ENCODE results near the gene ARID3A.
"Not testable (repeated sequence)": the region's sequence is repeated elsewhere in the genome, so short reads cannot be mapped to it uniquely, and the experiment has no call there.

ARID3A gene

DNA sequence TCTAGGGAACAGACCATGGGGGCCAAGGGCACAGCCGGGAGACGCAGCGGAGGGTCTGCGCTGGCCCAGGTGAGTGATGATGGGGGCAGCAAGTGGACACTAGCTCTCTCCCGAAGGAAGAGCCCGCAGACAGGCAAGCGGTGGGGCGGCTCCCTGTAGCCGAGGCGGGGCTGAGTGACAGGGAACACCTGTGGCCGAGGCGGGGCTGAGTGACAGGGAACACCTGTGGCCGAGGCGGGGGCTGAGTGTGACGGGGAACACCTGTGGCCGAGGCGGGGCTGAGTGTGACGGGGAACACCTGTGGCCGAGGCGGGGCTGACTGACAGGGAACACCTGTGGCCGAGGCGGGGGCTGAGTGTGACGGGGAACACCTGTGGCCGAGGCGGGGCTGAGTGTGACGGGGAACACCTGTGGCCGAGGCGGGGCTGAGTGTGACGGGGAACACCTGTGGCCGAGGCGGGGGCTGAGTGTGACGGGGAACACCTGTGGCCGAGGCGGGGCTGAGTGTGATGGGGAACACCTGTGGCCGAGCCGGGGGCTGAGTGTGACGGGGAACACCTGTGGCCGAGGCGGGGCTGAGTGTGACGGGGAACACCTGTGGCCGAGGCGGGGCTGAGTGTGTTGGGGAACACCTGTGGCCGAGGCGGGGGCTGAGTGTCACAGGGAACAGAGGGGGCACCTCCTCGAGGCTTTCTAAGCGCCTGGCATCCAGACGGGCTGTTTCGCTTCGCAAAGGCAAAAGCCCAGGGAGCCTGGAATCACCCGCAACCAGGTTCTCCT, 34.2 kb upstream of the ARID3A start:
- not testable (repeated sequence) for DNase-seq

DNA sequence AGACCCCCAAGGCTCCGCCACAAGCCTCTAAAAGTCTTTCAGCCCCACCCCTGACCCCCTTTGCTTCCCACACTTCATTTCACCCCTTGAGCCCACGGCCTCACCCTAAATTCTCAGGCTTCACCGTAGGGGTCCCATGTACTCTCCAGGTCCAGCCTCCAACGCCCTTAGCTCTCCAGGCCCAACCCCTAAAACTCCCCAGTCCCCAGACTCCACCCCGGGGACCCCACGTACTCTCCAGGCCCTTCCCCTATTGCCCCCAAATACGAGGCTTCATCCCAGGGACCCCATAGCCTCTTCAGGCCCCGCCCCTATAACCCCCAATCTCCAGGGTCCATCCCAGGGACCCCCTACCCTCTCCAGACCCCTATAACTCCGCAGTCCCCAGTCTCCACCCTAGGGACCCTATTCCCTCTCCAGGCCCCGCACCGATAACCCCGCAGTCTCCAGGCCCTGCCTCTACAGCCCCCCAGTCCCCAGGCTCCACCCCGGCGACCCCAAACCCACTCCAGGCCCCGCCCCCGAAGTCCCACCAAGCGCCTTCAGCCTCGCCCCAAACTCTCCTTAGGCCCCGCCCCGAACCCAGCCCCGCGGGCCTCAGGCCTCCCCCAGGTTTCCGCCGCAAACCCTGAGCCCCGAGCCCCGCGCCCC, 33.5 kb upstream of the ARID3A start:
- DNase-seq = no peak

DNA sequence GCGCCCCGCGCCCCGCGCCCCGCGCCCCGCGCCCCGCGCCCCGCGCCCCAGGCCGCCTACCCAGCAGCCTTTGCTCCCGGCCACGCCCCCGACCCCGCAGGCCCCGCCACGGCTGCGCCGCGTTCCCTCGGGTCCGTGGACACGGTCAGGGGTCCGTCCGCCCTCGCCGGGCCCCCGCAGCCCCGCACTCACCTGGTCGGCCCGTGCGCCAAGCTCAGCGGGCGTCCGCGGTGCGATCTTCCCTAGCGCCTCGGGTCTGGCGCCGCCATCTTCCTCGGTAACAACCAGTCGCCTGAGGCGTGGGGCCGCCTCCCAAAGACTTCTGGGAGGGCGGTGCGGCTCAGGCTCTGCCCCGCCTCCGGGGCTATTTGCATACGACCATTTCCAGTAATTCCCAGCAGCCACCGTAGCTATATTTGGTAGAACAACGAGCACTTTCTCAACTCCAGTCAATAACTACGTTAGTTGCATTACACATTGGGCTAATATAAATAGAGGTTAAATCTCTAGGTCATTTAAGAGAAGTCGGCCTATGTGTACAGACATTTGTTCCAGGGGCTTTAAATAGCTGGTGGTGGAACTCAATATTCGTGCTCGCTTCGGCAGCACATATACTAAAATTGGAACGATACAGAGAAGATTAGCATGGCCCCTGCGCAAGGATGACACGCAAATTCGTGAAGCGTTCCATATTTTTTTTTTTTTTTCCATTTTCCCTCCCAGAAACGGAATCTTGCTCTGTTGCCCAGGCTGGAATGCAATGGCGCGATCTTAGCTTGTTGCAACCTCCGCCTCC, 32.7 kb upstream of the ARID3A start, which contains the start of the genes MED16 and RNU6-9:
Gene MED16, minus strand, starts transcription at position 294 of the 796 bp plus-strand sequence. CDS start 2,056 bp downstream, outside the sequence.
Gene RNU6-9, plus strand, starts transcription at position 591 of the 796 bp plus-strand sequence.
- DNase-seq = peak; percentile 86

DNA sequence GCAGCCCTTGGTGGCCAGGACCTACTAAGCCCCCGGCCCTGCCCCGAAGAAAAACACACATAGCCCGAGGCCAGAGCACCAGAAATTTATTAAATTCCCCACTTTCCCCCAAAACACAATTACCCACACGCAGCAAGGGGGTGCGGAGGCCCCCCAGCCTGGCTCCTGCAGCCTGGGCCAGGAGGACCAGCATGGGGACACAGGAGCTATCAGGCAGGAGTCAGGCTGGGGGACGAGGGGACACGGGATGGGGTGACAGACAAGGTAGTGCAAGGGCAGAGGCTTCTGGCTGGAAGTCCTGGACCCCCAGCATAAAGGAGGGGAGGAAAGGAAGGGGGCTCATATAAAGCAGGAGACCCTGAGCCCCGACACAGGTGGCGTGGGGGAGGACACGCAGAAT, 29.4 kb upstream of the ARID3A start:
- DNase-seq = no peak

DNA sequence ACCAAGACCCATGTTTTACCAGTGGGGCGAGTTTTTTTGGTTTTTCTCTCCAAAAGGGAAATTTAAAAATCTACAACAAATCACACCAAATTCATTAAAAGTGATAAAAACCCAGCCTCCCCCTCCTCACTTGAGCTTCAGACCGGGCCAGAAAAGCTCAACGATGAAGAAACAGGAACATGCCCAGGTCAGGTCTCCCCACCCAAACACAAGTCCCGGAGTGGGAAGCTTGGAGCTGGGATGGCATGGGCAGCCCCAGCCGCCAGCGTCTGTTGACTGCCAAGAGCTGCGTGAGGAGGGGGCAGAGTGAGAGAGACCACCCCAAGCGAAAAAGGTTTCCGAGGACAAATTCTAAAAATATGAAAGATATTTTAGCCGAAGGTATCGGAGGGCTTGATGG, 28.8 kb upstream of the ARID3A start:
- DNase-seq = no peak

DNA sequence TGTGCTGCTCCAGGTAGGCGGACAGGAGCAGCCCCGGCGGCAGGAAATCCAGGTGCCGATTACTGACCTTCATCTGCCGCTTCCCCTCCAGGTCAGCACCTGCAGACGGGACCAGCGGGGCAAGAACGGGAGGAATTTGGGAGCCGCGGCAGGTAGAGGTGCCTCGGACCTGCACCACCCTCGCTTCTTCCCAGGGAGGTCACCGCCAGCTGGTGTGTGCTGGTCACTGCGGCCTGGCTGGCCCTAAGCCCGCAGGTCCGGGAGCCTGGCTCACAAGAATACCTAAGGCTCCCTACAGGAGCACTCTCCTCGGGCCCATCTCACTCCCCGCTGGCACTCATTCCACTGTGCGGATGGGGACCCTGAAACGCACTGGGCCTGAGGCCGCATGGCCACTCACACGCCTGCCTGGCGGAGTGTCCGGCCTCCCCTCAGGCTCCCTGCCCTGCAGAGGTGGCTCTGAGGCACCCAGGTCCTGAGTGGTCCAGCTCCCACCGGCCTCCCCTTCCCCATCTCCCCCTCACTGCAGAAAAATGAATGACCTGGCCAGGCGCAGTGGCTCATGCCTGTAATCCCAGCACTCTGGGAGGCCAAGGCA, 28.3 kb upstream of the ARID3A start:
- no peak for DNase-seq

DNA sequence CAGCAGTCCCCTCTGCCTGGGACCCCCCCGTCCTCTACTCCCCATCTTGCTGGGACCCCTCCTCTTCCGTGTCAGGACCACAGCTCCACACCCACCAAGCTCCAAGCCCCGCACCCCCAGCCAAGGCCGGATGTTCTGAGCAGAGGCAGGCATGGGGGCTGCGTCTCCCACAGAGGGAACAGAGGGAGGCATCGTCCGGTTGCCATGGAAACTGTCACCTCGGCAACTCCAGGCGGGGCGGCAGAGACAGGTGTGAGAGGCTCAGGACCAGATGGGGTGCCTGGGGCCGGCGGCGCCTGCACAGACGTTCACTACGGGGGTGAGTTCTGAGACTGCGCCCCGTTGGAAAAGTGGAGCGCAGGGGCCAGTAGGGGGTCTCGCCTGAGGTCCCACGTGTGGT, 27.2 kb upstream of the ARID3A start:
- no peak for DNase-seq

DNA sequence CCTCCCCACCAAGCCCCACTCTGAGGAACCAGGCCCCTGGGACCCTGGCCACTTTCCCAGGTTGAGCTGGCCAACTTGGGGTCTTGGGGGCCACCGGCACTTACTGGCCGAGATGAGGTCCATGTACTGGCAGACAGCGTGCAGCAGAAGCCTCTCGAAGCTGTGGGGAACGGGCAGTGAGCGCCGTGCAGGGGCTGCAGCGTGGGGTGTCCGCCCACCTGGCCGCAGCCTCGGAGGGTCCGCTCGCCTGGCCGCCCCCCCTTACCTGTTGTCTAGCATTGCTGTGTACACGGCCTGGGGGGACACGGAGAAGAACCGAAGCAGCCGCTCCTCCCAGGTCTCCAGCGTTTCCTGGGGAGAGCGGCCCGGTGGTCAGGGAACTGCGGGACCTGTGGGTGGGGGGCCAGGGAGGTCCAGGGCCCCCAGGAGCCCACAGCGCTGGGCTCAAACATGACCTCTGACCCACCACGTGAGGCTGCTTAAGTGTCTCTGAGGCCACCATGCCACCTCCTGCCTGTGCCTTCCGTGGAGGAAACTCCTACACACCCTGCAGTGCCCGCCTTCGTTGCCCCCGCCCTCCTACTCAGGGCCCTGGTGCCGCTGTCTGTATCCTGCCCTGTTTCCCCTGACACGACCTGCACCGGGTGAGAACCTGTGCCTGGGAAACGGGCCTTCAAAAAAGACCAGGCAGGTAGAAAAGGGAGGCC, 26.3 kb upstream of the ARID3A start:
- DNase-seq = no peak

DNA sequence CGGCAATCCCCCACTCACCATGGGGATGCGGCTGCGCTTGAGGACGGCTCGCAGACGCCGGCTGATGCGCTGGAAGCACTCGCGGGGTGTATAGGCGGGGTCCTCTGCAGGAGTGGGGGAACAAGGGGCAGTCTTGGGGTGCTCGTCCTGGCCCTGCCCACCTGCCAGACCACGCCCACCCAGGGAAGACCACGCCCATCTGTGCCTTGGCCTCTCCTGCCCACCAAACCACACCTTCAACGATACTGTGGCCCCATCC, 25.9 kb upstream of the ARID3A start:
- no peak for DNase-seq

DNA sequence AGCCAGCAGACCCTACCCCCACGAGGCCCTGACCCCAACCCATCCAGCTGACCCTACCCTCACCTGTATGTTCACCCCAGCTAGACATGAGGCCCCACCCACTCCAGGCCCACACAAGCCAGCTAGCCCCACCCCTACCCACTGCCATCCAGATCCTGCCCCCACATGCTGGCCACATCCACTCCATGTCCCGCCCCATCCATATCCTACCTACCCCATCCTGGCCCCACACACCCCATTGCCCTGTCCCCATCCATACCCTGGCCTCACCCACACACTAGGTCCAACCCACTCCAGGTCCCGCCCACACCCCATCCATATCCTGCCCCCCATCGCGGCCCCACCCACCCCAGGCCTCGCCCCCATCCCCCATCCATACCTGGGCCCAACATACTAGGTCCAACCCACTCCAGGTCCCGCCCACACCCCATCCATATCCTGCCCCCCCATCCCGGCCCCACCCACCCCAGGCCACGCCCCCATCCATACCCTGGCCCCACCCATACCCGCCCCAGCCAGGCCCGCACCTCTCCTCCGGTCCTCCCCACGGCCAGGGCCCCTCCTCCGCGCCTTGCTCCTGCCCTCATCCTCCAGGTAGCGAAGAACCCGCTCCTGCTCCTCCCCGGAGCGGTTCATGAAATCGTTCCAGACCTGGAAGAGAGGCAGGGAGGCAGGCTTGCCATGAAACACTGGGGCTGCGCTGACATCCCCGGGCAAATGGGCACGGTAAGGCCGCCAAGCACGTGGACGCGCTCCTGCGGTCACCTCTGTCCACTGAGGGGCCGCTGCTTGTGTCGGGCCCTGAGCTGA, 25.3 kb upstream of the ARID3A start:
- DNase-seq = no peak

DNA sequence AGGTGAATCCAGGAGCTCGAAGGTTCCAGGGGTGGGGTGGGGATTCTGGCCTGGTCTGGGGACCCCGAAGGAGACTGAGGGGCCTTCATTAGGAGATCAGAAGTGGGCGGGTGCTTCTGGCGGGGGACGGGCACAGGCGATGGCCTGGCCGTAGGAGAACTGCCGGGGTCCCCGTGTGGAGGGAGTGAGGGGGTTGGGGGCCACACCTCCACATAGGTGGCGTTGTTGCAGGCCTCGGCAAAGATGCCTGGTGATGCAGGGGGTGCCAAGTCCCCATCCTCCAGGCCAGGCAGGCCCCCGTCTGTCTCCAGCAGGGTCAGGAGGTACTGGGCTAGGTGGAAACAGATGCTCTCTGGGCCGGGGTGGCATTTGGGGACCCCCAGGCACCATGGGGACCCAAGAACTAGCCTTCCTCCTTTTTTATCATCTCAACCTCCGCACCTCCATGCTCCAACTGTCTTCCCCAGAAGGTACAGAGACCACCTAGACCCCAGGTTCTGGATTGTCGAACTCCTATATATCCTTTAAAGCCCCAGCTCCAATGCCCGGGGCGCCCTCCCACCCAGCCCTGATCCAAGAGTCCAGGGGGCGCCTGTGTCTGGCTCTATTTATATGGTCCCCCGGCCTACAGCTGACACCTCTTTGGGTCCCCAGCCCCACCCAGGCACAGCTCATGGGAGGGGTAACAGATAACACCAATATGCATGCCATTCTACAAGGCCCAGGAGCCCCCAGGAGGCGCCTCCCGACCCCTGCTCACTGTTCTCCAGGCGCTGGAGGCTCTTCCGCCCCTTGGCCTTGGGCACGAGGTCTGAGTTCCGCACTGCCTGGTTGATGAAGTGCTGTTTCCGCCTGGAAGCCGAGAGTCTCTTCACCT, 24.4 kb upstream of the ARID3A start:
- DNase-seq = no peak

DNA sequence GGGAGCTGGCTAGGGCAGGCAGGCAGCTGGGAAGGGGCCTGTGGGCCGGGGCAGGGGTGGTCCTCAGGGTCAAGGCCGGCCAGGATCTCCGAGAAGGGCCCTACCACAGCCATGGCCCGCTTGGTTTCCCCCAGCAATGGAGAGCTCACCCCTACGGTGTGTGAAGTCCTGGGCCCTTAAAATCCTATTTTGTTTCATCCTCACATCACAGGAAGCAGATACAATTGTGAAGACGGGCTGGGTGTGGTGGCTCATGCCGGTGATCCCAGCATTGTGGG, 23.8 kb upstream of the ARID3A start:
- DNase-seq = no peak

DNA sequence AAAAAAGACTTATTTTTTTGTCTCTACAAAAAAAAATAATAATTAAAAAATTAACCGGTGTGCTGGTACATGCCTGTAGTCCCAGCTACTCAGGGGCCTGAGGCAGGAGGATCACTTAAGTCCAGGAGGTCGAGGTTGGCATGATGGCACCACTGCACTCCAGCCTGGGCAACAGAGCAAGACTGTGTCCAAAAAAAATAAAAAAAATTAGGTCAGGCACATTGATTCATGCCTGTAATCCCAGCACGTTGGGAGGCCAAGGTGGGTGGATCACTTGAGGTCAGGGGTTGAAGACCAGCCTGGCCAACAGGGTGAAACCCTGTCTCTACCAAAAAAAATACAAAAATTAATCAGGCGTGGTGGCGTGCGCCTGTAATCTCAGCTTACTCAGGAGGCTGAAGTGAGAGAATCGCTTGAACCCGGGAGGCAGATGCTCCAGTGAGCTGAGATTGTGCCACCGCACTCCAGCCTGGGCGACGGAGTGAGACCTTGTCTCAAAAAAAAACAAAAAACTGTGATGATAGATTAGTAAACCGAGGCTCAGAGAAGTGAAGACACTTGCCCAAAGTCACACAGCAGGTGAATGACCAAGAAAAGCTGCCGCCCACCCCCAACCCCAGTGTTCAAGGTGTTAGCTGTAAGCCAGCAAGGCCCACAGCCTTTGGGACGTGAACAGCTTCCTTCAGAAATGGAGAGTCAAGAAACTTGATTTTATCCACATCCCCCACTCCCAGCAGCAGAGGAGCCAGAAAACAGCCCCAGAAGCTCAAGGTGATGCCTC, 23.2 kb upstream of the ARID3A start:
- DNase-seq = no peak

DNA sequence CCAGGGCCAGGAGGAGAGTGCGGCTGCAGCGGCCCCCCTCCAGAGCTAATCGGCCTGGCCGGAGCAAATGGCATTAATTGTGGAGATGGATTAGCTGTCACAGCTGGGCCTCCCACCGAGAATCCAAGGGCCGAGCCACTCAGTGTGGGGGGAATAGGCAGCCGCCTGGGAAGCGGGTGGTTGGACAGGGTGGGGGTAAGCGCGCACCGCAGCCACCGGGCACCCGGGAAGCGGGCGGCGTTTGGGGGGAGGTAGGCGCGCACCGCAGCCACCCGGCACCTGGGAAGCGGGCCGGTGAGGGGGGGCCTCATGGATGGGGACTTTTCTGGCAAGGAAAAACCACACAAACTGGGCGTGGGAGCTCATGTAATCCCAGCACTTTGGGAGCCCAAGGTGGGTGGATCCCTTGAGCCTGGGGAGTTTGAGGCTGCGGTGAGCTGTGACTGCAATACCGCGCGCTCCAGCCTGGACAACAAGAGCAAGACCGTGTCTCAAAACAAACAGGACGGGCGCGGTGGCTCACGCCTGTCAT, 22.5 kb upstream of the ARID3A start:
- DNase-seq = no peak

DNA sequence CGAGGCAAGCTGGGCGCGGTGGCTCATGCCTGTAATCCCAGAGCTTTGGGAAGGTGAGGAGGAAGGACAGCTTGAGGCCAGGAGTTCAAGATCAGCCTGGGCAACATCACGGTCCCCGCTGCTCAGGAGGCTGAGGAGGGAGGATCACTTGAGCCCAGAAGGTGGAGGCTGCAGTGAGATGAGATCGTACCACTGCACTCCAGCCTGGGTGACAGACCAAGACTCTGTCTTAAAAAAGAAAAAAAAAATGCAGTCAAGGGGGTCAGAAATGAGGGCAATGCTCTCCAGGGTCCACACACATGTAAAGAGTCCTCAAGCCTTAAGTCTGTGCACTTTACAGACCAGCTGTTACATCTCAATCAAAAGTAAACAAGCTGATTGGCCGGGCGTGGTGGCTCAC, 21.3 kb upstream of the ARID3A start:
- no peak for DNase-seq

DNA sequence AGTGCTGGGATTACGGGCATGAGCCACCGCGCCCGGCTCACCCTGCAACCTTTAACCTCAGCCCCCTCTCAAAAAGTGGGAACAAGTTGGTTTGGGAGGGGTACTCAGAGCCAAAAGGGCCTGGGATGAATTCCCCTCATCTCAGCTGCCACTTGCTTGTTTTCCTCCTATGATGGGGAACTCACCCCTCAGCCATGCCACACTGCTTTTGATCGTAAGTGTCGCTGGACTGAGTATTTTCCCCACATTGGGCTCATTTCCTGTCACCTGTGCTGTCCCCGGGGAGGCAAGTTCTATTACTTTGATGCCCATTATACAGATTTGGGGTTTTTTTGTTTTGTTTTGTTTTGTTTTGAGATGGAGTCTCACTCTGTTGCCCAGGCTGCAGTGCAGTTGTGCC, 19.4 kb upstream of the ARID3A start:
- DNase-seq = no peak

DNA sequence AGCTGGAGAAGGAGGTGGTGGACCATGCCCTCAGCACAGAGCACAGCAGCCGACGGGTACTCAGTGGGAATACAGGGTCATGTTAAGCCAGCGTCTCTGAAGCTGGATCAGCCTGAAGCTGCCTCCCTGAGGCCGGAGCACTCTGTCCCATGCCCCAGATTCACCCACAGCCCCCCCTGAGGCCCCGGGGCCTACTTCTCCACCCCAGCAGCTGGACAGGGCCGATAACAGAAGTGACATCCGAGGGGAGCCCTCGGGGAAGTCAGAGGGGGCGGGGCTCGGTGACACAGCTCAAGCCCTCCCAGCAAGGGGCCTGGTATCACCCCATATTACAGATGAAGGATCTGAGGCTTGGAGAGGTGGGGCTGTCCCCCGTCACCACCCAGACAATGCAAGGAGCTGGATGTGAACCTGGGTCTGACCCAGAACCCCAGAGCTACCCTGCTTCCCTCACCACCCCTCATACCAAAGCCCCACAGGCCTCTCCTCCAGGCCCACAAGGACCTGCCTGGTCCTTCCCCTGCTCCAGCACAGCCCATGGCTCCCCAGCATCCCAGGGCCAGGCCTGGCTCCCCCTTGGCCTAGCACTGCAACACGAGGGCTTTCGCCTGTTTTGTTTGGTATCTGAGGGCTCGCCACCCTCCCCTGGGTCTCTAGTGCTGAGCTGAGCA, 18.5 kb upstream of the ARID3A start:
- DNase-seq = peak; percentile 33

DNA sequence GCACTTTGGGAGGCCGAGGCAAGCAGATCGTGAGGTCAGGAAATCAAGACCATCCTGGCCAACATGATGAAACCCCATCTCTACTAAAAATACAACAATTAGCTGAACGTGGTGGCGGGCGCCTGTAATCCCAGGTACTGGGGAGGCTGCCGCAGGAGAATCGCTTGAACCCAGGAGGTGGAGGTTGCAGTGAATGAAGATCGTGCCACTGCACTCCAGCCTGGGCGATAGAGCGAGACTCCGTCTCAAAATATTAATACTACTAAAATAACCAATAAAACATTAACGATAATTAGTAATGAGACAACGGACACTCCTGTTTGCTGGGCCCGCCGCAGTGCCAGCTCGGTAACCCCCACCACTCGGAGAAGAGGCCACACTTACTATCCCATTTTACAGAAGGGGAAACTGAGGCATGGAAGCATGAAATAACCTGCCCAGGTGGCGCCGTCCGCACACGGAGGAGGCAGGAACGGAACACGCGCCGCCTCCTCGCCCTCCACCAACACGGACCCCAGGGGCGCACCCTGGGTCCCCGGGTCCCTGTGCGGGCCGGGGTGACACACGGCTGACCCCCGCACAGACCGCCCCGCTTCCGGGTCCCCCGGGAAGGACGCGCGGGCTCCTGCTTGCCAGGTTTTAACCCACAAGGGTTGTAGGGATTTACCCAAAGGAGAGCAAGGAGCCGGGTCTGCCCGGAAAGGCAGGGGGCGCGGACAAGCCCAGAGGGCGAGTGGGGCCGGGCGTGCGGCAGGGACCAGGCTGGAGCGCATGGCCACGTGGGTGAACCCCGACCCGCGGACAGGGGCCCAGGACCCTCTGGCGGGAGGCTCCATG, 14.4 kb upstream of the ARID3A start:
- no peak for DNase-seq

Data from stimulated activated CD4-positive, alpha-beta T cell treated with anti-CD3 and anti-CD28 coated beads, Interleukin-4, amount 100 ng/mL, for 1 hour (primary cell).